ENCODE results near the gene THY1. TPM values are rescaled to one million over a fixed set of nuclear protein-coding genes. Genes with fewer than 3 reads are reported as not detected.
"Not testable (repeated sequence)": the region's sequence is repeated elsewhere in the genome, so short reads cannot be mapped to it uniquely, and the experiment has no call there.

Gene THY1
- total RNA-seq, 1 donor from 2014 or later: 49.2 TPM

DNA sequence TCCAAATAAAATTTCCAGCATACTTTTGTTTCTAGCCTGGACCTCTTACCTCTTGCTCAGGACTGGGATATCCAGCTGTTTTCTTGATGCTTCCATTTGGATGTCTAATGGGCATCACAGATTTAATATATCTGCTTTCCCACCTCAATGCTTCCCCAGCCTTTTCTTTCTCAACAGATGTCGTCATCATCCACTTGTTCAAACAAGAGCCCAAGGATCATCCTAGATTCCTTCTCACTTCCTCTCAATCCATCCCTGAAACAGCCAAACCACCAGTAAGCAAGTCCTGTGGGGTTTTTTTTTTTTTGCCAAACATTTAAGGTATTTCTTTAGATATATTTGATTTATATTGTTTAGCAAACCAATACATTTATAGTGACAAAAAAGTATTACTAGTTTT lies 12.5 kb downstream of the THY1 start:
- no peak for TF ChIP-seq EZH2 (IDR thresholded peaks at IDR 0.05)
- TF ChIP-seq EZH2phosphoT487 (IDR thresholded peaks at IDR 0.05): no peak
- TF ChIP-seq, protein P1, sequence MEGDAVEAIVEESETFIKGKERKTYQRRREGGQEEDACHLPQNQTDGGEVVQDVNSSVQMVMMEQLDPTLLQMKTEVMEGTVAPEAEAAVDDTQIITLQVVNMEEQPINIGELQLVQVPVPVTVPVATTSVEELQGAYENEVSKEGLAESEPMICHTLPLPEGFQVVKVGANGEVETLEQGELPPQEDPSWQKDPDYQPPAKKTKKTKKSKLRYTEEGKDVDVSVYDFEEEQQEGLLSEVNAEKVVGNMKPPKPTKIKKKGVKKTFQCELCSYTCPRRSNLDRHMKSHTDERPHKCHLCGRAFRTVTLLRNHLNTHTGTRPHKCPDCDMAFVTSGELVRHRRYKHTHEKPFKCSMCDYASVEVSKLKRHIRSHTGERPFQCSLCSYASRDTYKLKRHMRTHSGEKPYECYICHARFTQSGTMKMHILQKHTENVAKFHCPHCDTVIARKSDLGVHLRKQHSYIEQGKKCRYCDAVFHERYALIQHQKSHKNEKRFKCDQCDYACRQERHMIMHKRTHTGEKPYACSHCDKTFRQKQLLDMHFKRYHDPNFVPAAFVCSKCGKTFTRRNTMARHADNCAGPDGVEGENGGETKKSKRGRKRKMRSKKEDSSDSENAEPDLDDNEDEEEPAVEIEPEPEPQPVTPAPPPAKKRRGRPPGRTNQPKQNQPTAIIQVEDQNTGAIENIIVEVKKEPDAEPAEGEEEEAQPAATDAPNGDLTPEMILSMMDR (IDR thresholded peaks at IDR 0.05): no peak
- Histone ChIP-seq H4K20me1 (ENCODE audit: low read depth) (no peaks in the 10 kb centered on the region), H3K4me3 (no peak overlapping the region), H3K4me2 (no peak overlapping the region), H3F3A (ENCODE audit: low read depth) (no peaks in the 10 kb centered on the region), H2AFZ (replicated peaks) (no peak overlapping the region), H3K79me2 (ENCODE audit: low read depth) (no peaks in the 10 kb centered on the region), H3K9ac (no peak overlapping the region), H3K27me3 (no peaks in the 10 kb centered on the region), H3K27ac (no peak overlapping the region), H3K9me3 (ENCODE audit: low read depth) (no peaks in the 10 kb centered on the region), H3K4me1 (no peaks in the 10 kb centered on the region), H3K36me3 (no peaks in the 10 kb centered on the region)
- DNase-seq (ENCODE audit: low spot score): no peak
- peaks cover under 1% of the 10 kb centered on the region for H3K36me3 Mint-ChIP-seq
- H3K4me3 Mint-ChIP-seq: no peak overlapping the region
- no peaks in the 10 kb centered on the region for H3K4me1 Mint-ChIP-seq
- H3K27me3 Mint-ChIP-seq (ENCODE audit: insufficient read depth, low read depth): peaks cover 2% of the 10 kb centered on the region
- H3K27ac Mint-ChIP-seq: no peak overlapping the region
- H3K9me3 Mint-ChIP-seq: no peaks in the 10 kb centered on the region

DNA sequence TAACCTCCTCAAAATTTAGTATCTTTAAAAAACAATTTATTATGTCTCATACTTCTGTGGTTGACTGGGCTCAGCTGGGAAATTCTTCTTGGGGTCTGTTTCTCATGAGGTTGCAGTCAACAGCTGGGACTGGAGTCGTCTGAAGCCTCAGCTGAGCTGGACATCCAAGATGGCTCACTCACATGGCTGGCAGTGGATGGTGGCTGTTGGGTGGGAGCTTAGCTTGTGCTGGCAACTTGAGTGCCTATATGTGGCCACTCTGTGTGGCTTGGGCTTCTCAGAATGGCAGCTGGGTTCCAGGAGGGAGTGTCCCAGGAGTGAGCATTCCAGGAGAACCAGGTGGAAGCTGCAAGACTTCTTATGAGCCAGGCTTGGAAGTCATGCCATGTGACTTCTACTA lies 13.2 kb downstream of the THY1 start:
- TF ChIP-seq EZH2 (IDR thresholded peaks at IDR 0.05): no peak
- TF ChIP-seq EZH2phosphoT487 (IDR thresholded peaks at IDR 0.05): no peak
- TF ChIP-seq, protein P1 (IDR thresholded peaks at IDR 0.05): no peak
- no peaks in the 10 kb centered on the region for H3K9me3 Mint-ChIP-seq
- no peaks in the 10 kb centered on the region for H3K4me1 Mint-ChIP-seq
- H3K27ac Mint-ChIP-seq: no peak overlapping the region
- H3F3A ChIP-seq (ENCODE audit: low read depth): no peaks in the 10 kb centered on the region
- no peaks in the 10 kb centered on the region for H3K4me1 ChIP-seq
- no peaks in the 10 kb centered on the region for H3K36me3 Mint-ChIP-seq
- H3K27me3 Mint-ChIP-seq (ENCODE audit: insufficient read depth, low read depth): peaks cover 2% of the 10 kb centered on the region
- DNase-seq (ENCODE audit: low spot score): no peak
- H3K27me3 ChIP-seq: no peaks in the 10 kb centered on the region
- H3K79me2 ChIP-seq (ENCODE audit: low read depth): no peaks in the 10 kb centered on the region
- H3K4me3 Mint-ChIP-seq: no peak overlapping the region
- H2AFZ ChIP-seq (replicated peaks): no peak overlapping the region
- H3K9me3 ChIP-seq (ENCODE audit: low read depth): no peaks in the 10 kb centered on the region
- H3K4me2 ChIP-seq: no peak overlapping the region
- no peaks in the 10 kb centered on the region for H4K20me1 ChIP-seq (ENCODE audit: low read depth)
- no peak overlapping the region for H3K27ac ChIP-seq
- H3K9ac ChIP-seq: no peak overlapping the region
- H3K36me3 ChIP-seq: no peaks in the 10 kb centered on the region
- no peak overlapping the region for H3K4me3 ChIP-seq

DNA sequence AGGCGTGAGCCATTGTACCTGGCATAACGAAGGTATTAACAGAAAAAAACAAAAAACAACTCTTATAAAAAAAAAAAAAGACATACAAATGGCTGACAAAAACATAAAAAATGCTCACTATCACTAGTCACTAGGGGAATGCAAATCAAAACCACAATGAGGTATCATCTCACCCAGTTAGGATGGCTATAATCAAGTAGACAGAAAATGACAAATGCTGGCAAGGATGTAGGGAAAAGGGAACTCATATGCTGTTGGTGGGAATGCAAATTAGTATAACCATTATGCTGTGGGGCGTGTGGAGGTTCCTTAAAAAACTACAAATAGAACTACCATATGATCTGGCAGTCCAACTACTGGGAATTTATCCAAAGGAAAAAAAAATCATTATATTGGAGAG lies 17.0 kb downstream of the THY1 start:
- Histone ChIP-seq H2AFZ (replicated peaks) (no peak overlapping the region), H3K9me3 (ENCODE audit: low read depth) (no peaks in the 10 kb centered on the region), H3F3A (ENCODE audit: low read depth) (no peaks in the 10 kb centered on the region), H3K27me3 (no peaks in the 10 kb centered on the region), H3K27ac (no peak overlapping the region), H4K20me1 (ENCODE audit: low read depth) (no peaks in the 10 kb centered on the region), H3K79me2 (ENCODE audit: low read depth) (no peaks in the 10 kb centered on the region), H3K4me3 (no peak overlapping the region), H3K9ac (no peak overlapping the region), H3K4me1 (no peaks in the 10 kb centered on the region), H3K36me3 (no peaks in the 10 kb centered on the region), H3K4me2 (no peak overlapping the region)
- Mint-ChIP-seq H3K4me3 (no peak overlapping the region), H3K9me3 (peaks cover 11% of the 10 kb centered on the region), H3K27ac (no peak overlapping the region), H3K27me3 (ENCODE audit: insufficient read depth, low read depth) (no peaks in the 10 kb centered on the region), H3K4me1 (no peaks in the 10 kb centered on the region), H3K36me3 (no peaks in the 10 kb centered on the region)
- DNase-seq (ENCODE audit: low spot score): no peak
- no peak for TF ChIP-seq EZH2 (IDR thresholded peaks at IDR 0.05)
- TF ChIP-seq, protein P1 (IDR thresholded peaks at IDR 0.05): no peak
- TF ChIP-seq EZH2phosphoT487 (IDR thresholded peaks at IDR 0.05): no peak

DNA sequence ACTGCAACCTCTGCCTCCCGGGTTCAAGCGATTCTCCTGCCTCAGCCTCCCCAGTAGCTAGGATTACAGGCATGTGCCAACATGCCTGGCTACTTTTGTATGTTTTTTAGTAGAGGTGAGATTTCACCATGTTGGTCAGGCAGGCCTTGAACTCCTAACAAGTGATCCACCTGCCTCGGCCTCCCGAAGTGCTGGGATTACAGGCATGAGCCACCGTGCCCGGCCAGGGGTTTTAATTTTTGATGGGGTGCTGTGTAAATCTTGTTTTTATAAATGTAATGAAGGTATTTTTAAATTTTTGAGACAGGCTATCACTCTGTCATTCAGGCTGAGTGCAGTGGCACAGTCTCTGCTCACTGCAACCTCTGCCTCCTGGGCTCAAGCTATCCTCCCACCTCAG lies 17.5 kb downstream of the THY1 start:
- not testable (repeated sequence) for H3F3A ChIP-seq (ENCODE audit: low read depth); H3K4me3 ChIP-seq; H3K27ac Mint-ChIP-seq; H3K79me2 ChIP-seq (ENCODE audit: low read depth); H3K36me3 ChIP-seq; H3K9ac ChIP-seq; H2AFZ ChIP-seq (replicated peaks); H3K27ac ChIP-seq; H3K27me3 ChIP-seq; H3K4me1 ChIP-seq; DNase-seq (ENCODE audit: low spot score); H3K9me3 ChIP-seq (ENCODE audit: low read depth); H3K36me3 Mint-ChIP-seq; H3K4me3 Mint-ChIP-seq; H3K27me3 Mint-ChIP-seq (ENCODE audit: insufficient read depth, low read depth); H3K4me1 Mint-ChIP-seq; H3K4me2 ChIP-seq; H4K20me1 ChIP-seq (ENCODE audit: low read depth)
- H3K9me3 Mint-ChIP-seq: peaks cover 16% of the 10 kb centered on the region

All from neural progenitor cell (in vitro differentiated cells).